Measurements from ENCODE around the gene SLC10A3.

The SLC10A3 gene

GRCh38 chrX:154481195-154481594, 9.2 kb downstream of the SLC10A3 start:
- Histone ChIP-seq H3K4me3 (ENCODE audit: low read depth, low read length, poor library complexity, severe bottlenecking) (no peak overlapping the region), H3K4me2 (ENCODE audit: low read length) (peak overlapping the region; percentile 61; the same call in 1 of the 2 replicates), H3K27me3 (ENCODE audit: insufficient read depth, low read length) (no peaks in the 10 kb centered on the region), H3K9ac (ENCODE audit: low read length) (no peak overlapping the region; the same call in 1 of the 2 replicates), H3K27ac (ENCODE audit: low read depth, low read length, poor library complexity, severe bottlenecking) (peak overlapping the region; percentile 66), H2AFZ (ENCODE audit: low read length) (no peak overlapping the region), H3K79me2 (ENCODE audit: insufficient read depth, low read length) (no peaks in the 10 kb centered on the region), H4K20me1 (ENCODE audit: insufficient read depth, low read length) (no peaks in the 10 kb centered on the region), H3F3A (ENCODE audit: insufficient read depth, low read length) (no peaks in the 10 kb centered on the region), H3K9me3 (ENCODE audit: low read length) (no peaks in the 10 kb centered on the region), H3K4me1 (ENCODE audit: insufficient read depth, low read length, severe bottlenecking) (peaks cover 62% of the 10 kb centered on the region), H3K36me3 (ENCODE audit: insufficient read depth, low read length) (peaks cover 23% of the 10 kb centered on the region), H3K9me2 (ENCODE audit: low read depth, low read length) (no peaks in the 10 kb centered on the region)
- no peak for TF ChIP-seq EZH2 (IDR thresholded peaks at IDR 0.05; ENCODE audit: borderline replicate concordance, low read length)
- no peak for TF ChIP-seq CTCF (IDR thresholded peaks at IDR 0.05; ENCODE audit: low read length)

DNA sequence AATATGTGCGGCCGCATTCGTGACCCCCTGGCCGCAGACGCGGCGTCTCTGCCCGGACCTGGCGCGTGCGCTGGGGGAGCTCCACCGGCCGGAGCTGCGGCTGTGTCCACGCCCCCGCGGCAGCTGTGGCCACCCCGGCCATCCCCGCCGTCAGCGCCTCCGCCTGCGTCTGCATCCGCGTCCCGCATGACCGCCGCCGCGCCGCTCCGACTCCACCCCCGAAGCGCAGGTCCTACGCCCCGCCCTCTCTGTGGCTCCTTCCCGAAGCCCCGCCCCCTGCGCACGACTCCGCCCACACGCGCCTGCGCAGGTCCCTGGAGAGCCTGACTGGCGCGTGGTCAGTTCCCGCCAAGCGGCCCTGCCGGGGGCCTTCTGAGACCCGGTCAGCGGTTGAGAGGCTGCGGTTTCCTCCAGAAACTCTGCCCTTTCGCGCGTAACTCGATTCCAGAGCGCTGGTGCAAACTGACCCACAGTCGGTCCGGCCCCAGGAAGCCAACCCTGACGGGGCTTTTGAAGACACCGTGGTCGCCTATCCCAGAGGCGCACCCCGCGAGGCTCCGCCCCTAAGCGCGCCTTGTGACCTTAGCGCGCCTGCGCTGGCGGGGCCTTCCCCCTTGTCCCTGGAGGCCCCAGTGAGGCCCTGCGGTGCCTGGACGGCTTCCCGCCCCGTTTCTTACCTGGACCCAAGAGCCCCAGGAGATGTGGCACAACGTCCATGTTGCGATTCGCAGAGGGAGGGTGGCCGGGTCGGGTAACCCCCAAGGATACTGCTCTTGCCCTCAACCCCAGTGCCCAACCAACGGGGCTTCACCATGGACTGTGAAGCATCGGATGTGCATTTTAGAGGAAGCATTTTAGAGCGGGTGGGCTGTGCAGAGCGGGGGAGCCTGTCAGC, 11.5 kb downstream of the SLC10A3 start, which contains the start of gene LAGE3:
Gene LAGE3 (minus strand): TSS at position 554 of the 895 bp plus-strand sequence. CDS start 366 bp downstream, at position 188.
- peak within 1 kb of the TSS; percentile 87 for H3K27ac ChIP-seq (ENCODE audit: low read depth, low read length, poor library complexity, severe bottlenecking)
- H3K4me3 ChIP-seq (ENCODE audit: low read depth, low read length, poor library complexity, severe bottlenecking), result peak within 1 kb of the TSS; percentile 76
- peak within 1 kb of the TSS; percentile 86 for H3K4me2 ChIP-seq (ENCODE audit: low read length)
- no peaks in the 10 kb centered on the region for H3F3A ChIP-seq (ENCODE audit: insufficient read depth, low read length)
- H2AFZ ChIP-seq (ENCODE audit: low read length), result no peak within 1 kb of the TSS
- peaks cover 8% of the 10 kb centered on the region; the same call in 1 of the 2 replicates for H3K36me3 ChIP-seq (ENCODE audit: insufficient read depth, low read length)
- TF ChIP-seq EZH2 (IDR thresholded peaks at IDR 0.05; ENCODE audit: borderline replicate concordance, low read length), result no peak
- no peak for TF ChIP-seq CTCF (IDR thresholded peaks at IDR 0.05; ENCODE audit: low read length)
- no peaks in the 10 kb centered on the region for H3K27me3 ChIP-seq (ENCODE audit: insufficient read depth, low read length)
- peaks cover 43% of the 10 kb centered on the region for H3K4me1 ChIP-seq (ENCODE audit: insufficient read depth, low read length, severe bottlenecking)
- no peaks in the 10 kb centered on the region for H3K79me2 ChIP-seq (ENCODE audit: insufficient read depth, low read length)
- H4K20me1 ChIP-seq (ENCODE audit: insufficient read depth, low read length), result no peaks in the 10 kb centered on the region
- no peaks in the 10 kb centered on the region for H3K9me2 ChIP-seq (ENCODE audit: low read depth, low read length)
- H3K9ac ChIP-seq (ENCODE audit: low read length), result peak within 1 kb of the TSS; percentile 72
- no peaks in the 10 kb centered on the region for H3K9me3 ChIP-seq (ENCODE audit: low read length)

GRCh38 chrX:154477891-154478477, 12.4 kb downstream of the SLC10A3 start:
- H3K9ac ChIP-seq (ENCODE audit: low read length), result peak overlapping the region; percentile 72
- no peaks in the 10 kb centered on the region for H4K20me1 ChIP-seq (ENCODE audit: insufficient read depth, low read length)
- no peak overlapping the region for H3K27ac ChIP-seq (ENCODE audit: low read depth, low read length, poor library complexity, severe bottlenecking)
- H3K9me3 ChIP-seq (ENCODE audit: low read length), result no peaks in the 10 kb centered on the region
- H3K9me2 ChIP-seq (ENCODE audit: low read depth, low read length), result no peaks in the 10 kb centered on the region
- no peak overlapping the region for H2AFZ ChIP-seq (ENCODE audit: low read length)
- H3K27me3 ChIP-seq (ENCODE audit: insufficient read depth, low read length), result no peaks in the 10 kb centered on the region
- H3K79me2 ChIP-seq (ENCODE audit: insufficient read depth, low read length), result no peaks in the 10 kb centered on the region
- peak overlapping the region; percentile 76 for H3K4me3 ChIP-seq (ENCODE audit: low read depth, low read length, poor library complexity, severe bottlenecking)
- H3K4me1 ChIP-seq (ENCODE audit: insufficient read depth, low read length, severe bottlenecking), result peaks cover 35% of the 10 kb centered on the region
- H3F3A ChIP-seq (ENCODE audit: insufficient read depth, low read length), result no peaks in the 10 kb centered on the region
- H3K36me3 ChIP-seq (ENCODE audit: insufficient read depth, low read length), result no peaks in the 10 kb centered on the region
- peak overlapping the region; percentile 86 for H3K4me2 ChIP-seq (ENCODE audit: low read length)
- TF ChIP-seq EZH2 (IDR thresholded peaks at IDR 0.05; ENCODE audit: borderline replicate concordance, low read length) (no peak), CTCF (IDR thresholded peaks at IDR 0.05; ENCODE audit: low read length) (no peak)

Measured in OCI-LY1 (cell line).